ENCODE results near the gene TMEM163.

Gene TMEM163

GRCh38 chr2:134583462-134583861 lies 135.3 kb downstream of the TMEM163 start:
- TF ChIP-seq CTCF (IDR thresholded peaks at IDR 0.05; ENCODE audit: low read depth, low read length): no peak
- in situ Hi-C loops (cut with HindIII; ENCODE audit: low sequenced_read_pairs): no loop called here
- H3K4me3 ChIP-seq (ENCODE audit: low read depth, low read length): no peak overlapping the region
- no peak for DNase-seq (ENCODE audit: low read depth, low spot score)

- TF ChIP-seq CTCF (IDR thresholded peaks at IDR 0.05; ENCODE audit: low read depth, low read length): no peak
- no peak overlapping the region for H3K4me3 ChIP-seq (ENCODE audit: low read depth, low read length)
- DNase-seq (ENCODE audit: low read depth, low spot score): no peak
- in situ Hi-C loops (cut with HindIII; ENCODE audit: low sequenced_read_pairs): no loop called here
These were observed 136.3 kb downstream of the TMEM163 start for GRCh38 chr2:134582547-134582899.

GRCh38 chr2:134581877-134582546 lies 136.8 kb downstream of the TMEM163 start:
- no peak for DNase-seq (ENCODE audit: low read depth, low spot score)
- TF ChIP-seq CTCF (IDR thresholded peaks at IDR 0.05; ENCODE audit: low read depth, low read length): no peak
- no peak overlapping the region for H3K4me3 ChIP-seq (ENCODE audit: low read depth, low read length)
- in situ Hi-C loops (cut with HindIII; ENCODE audit: low sequenced_read_pairs): no loop called here

- no peak for DNase-seq (ENCODE audit: low read depth, low spot score)
- in situ Hi-C loops (cut with HindIII; ENCODE audit: low sequenced_read_pairs): no loop called here
- no peak overlapping the region for H3K4me3 ChIP-seq (ENCODE audit: low read depth, low read length)
- TF ChIP-seq CTCF (IDR thresholded peaks at IDR 0.05; ENCODE audit: low read depth, low read length): no peak
These were observed 140.5 kb downstream of the TMEM163 start for GRCh38 chr2:134578316-134578715.

- no peak for TF ChIP-seq CTCF (IDR thresholded peaks at IDR 0.05; ENCODE audit: low read depth, low read length)
- H3K4me3 ChIP-seq (ENCODE audit: low read depth, low read length): no peak overlapping the region
- DNase-seq (ENCODE audit: low read depth, low spot score): no peak
- in situ Hi-C loops (cut with HindIII; ENCODE audit: low sequenced_read_pairs): no loop called here
These were observed 142.3 kb downstream of the TMEM163 start for GRCh38 chr2:134576478-134576877.

GRCh38 chr2:134575888-134576287 lies 142.9 kb downstream of the TMEM163 start:
- TF ChIP-seq CTCF (IDR thresholded peaks at IDR 0.05; ENCODE audit: low read depth, low read length): no peak
- in situ Hi-C loops (cut with HindIII; ENCODE audit: low sequenced_read_pairs): no loop called here
- no peak for DNase-seq (ENCODE audit: low read depth, low spot score)
- no peak overlapping the region for H3K4me3 ChIP-seq (ENCODE audit: low read depth, low read length)
